HEK293 (cell line): Measurements from ENCODE around the gene AIMP2.
"Not testable (repeated sequence)": the region's sequence is repeated elsewhere in the genome, so short reads cannot be mapped to it uniquely, and the experiment has no call there.

ENCODE experiments used
- CTCF ChIA-PET: fragments of 350-600 bp; formaldehyde crosslinking; extraction: SDS; loops from one replicate; lab custom pipeline; 2021; ENCODE audit warnings: antibody characterized with exemption; lab: Yijun Ruan, JAX
- POLR2A ChIA-PET: fragments of 300-600 bp; formaldehyde crosslinking; extraction: SDS; loops from one replicate; lab custom pipeline; 2020; ENCODE audit warnings: antibody characterized with exemption, inconsistent platforms; lab: Yijun Ruan, JAX
- H3K27ac ChIP-seq: fragments of 200-500 bp; sonication (Bioruptor generic); 2 replicates; pipeline ENCODE4 v1.5.1; 2014; ENCODE audit warnings: low read depth, low read length, control low read depth, inconsistent platforms; ENCODE audit errors: extremely low read depth
- H3K36me3 ChIP-seq, 2 experiments: fragments of 200-500 bp in 1 of 2; sonication (Bioruptor generic) in 1 of 2; 1 replicate in 1 of 2; 2 replicates in 1 of 2; pipeline ENCODE4 v1.5.1; 2014 to 2017; ENCODE audit warnings: inconsistent platforms in 2 of 2, low read length in 2 of 2; ENCODE audit not compliant: control insufficient read depth in 2 of 2, insufficient read depth in 1 of 2
- H3K4me1 ChIP-seq: fragments of 200-500 bp; sonication (Bioruptor generic); 2 replicates; pipeline ENCODE4 v1.5.1; 2014; ENCODE audit warnings: mild to moderate bottlenecking, low read length, inconsistent platforms; ENCODE audit not compliant: control insufficient read depth, insufficient read depth
- H3K4me3 ChIP-seq: 2 replicates; pipeline ENCODE4 v1.5.1; 2011; ENCODE audit warnings: low read depth, mild to moderate bottlenecking, control low read depth, low read length, moderate library complexity
- H3K9me3 ChIP-seq: fragments of 200-500 bp; sonication (Bioruptor generic); 2 replicates; pipeline ENCODE4 v1.5.1; 2014; ENCODE audit warnings: low read depth, low read length, inconsistent platforms; ENCODE audit not compliant: control insufficient read depth, insufficient read depth
- PRDM2 ChIP-seq: fragments of 450-650 bp; formaldehyde crosslinking; IDR thresholded peaks from 2 replicates; pipeline ENCODE4 v1.5.1; 2016; ENCODE audit warnings: missing biosample characterization, missing genetic modification characterization, borderline replicate concordance
- SETDB1 ChIP-seq: IDR thresholded peaks from one replicate; pipeline ENCODE4 v1.6.1; 2017; ENCODE audit warnings: mild to moderate bottlenecking, low read length, moderate library complexity, mixed read lengths; ENCODE audit not compliant: insufficient read length
- ZNF266 ChIP-seq: fragments of 450-650 bp; formaldehyde crosslinking; IDR thresholded peaks from 2 replicates; pipeline ENCODE4 v1.5.1; 2016; ENCODE audit warnings: missing biosample characterization, missing genetic modification characterization, low read depth
- ZNF292 ChIP-seq: fragments of 450-650 bp; formaldehyde crosslinking; IDR thresholded peaks from 2 replicates; pipeline ENCODE4 v1.5.1; 2016; ENCODE audit warnings: low read depth, missing biosample characterization, missing genetic modification characterization, borderline replicate concordance
- ZNF350 ChIP-seq: fragments of 450-650 bp; formaldehyde crosslinking; IDR thresholded peaks from 2 replicates; pipeline ENCODE4 v1.5.0; 2017; ENCODE audit warnings: missing biosample characterization, mild to moderate bottlenecking, missing genetic modification characterization
- ZNF362 ChIP-seq: fragments of 450-650 bp; formaldehyde crosslinking; IDR thresholded peaks from 2 replicates; pipeline ENCODE4 v1.5.1; 2016; ENCODE audit warnings: missing biosample characterization, missing genetic modification characterization
- ZNF654 ChIP-seq: fragments of 450-650 bp; formaldehyde crosslinking; IDR thresholded peaks from 2 replicates; pipeline ENCODE4 v1.5.1; 2016; ENCODE audit warnings: low read depth, missing biosample characterization, missing genetic modification characterization
- ZNF785 ChIP-seq: fragments of 450-650 bp; formaldehyde crosslinking; IDR thresholded peaks from 2 replicates; pipeline ENCODE4 v1.5.1; 2016; ENCODE audit warnings: missing biosample characterization, missing genetic modification characterization
- ZSCAN18 ChIP-seq: fragments of 450-650 bp; formaldehyde crosslinking; IDR thresholded peaks from 2 replicates; pipeline ENCODE4 v1.5.1; 2016; ENCODE audit warnings: missing biosample characterization, missing genetic modification characterization

AIMP2 gene

DNA sequence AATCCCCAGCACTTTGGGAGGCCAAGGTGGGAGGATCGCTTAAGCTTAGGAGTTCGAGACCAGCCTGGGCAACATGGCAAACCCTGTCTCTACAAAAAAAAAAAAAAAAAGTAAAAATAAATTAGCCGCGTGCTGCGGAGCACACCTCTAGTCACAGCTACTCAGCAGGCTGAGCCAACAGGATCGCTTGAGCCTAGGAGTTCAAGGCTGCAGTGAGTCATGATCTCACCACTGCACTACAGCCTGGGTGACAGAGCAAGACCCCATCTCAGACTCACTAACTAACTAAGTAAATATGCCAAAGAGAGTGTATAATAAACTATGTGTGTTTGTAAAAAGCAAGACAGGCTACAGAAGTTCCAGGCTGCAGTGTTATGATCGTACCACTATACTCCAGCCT is 45.3 kb upstream of the AIMP2 start:
- H3K4me1 ChIP-seq, H3K9me3 ChIP-seq, POLR2A ChIA-PET, H3K27ac ChIP-seq, H3K36me3 ChIP-seq, H3K4me3 ChIP-seq, CTCF ChIA-PET: not testable (repeated sequence)

GRCh38 chr7:5970347-5970911 is 38.6 kb upstream of the AIMP2 start, which contains the start of gene RSPH10B:
RSPH10B (minus strand) TSS chr7:5970689; CDS start chr7:5967116, 3,573 bp downstream.
- CTCF ChIA-PET, H3K9me3 ChIP-seq, H3K36me3 ChIP-seq, H3K4me1 ChIP-seq, H3K4me3 ChIP-seq, H3K27ac ChIP-seq, POLR2A ChIA-PET: not testable (repeated sequence)

GRCh38 chr7:5973580-5973979 is 35.5 kb upstream of the AIMP2 start:
- POLR2A ChIA-PET, H3K9me3 ChIP-seq, H3K36me3 ChIP-seq, H3K27ac ChIP-seq, H3K4me1 ChIP-seq, H3K4me3 ChIP-seq, CTCF ChIA-PET: not testable (repeated sequence)

- H3K4me1 ChIP-seq, H3K4me3 ChIP-seq, H3K9me3 ChIP-seq, H3K27ac ChIP-seq, H3K36me3 ChIP-seq, CTCF ChIA-PET: not testable (repeated sequence)
- POLR2A ChIA-PET, result interaction anchor here (1.8 kb wide), 1 partner anchor 766 kb away, joined by 4 read pairs; no protein-coding TSS in a partner anchor
These were observed 29.3 kb upstream of the AIMP2 start for GRCh38 chr7:5979680-5980314.

DNA sequence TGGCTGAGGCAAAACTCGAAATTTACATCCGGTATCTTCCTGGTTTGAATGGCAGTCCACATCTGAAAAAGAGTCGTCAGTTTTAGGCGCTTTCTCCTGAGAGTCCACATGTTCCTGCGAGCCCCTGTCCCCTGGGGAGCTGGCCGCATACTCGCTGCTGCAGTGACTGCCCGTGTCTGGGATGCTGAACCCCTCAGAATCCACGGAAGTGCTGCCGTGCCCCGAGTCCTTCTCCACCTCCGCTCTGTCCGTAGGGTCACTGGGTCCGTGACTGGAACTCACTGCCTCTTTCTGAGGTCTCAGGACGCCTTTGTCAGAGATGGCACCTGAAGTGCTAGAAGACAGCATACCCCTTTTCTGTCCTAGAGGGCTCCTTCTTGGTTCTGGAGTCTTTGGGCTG is 22.0 kb upstream of the AIMP2 start:
- H3K9me3 ChIP-seq, POLR2A ChIA-PET, H3K4me1 ChIP-seq, CTCF ChIA-PET, H3K4me3 ChIP-seq, H3K27ac ChIP-seq: not testable (repeated sequence)
- H3K36me3 ChIP-seq, result peaks cover 31 to 32% of the 10 kb centered on the region in 2 experiments

GRCh38 chr7:5997210-5997808 is 11.8 kb upstream of the AIMP2 start:
- Histone ChIP-seq H3K27ac (no peak overlapping the region), H3K36me3 (peaks cover 40 to 43% of the 10 kb centered on the region in 2 experiments; a peak in 2 of 3 replicates), H3K4me1 (peaks cover 8% of the 10 kb centered on the region), H3K4me3 (no peak overlapping the region), H3K9me3 (no peaks in the 10 kb centered on the region)
- POLR2A ChIA-PET, result interaction anchor here (0.7 to 1.3 kb wide), 5 partner anchors 9 to 465 kb away, joined by 3 to 10 read pairs (median 4); partner anchors contain the start of genes AIMP2 and PMS2
- CTCF ChIA-PET, result interaction anchor here (0.6 to 3.7 kb wide), 18 partner anchors 9 to 1023 kb away, joined by 3 to 28 read pairs (median 6); partner anchors contain the start of genes AIMP2, ANKRD61 and PMS2
- TF ChIP-seq ZNF266 (tag by site-specific recombination) (no peak), ZNF362 (tag by site-specific recombination) (peak; percentile 91), SETDB1 (no peak), ZNF654 (peak; percentile 92), ZNF292 (tag by site-specific recombination) (no peak), PRDM2 (tag by site-specific recombination) (no peak), ZSCAN18 (no peak), ZNF785 (no peak), ZNF350 (tag by site-specific recombination) (no peak)
